ENCODE measurements around the gene SPOCK2.
"Not testable (repeated sequence)": the region's sequence is repeated elsewhere in the genome, so short reads cannot be mapped to it uniquely, and the experiment has no call there.

SPOCK2 gene

GRCh38 chr10:72053690-72054089 lies 34.7 kb downstream of the SPOCK2 start:
- DNase-seq = no peak

GRCh38 chr10:72050873-72051272 lies 37.5 kb downstream of the SPOCK2 start:
- DNase-seq = no peak

- DNase-seq = no peak
Observed at GRCh38 chr10:72049969-72050781, 38.2 kb downstream of the SPOCK2 start.

- DNase-seq = no peak
Observed at GRCh38 chr10:72049472-72049871, 38.9 kb downstream of the SPOCK2 start.

GRCh38 chr10:72048450-72049124 lies 39.8 kb downstream of the SPOCK2 start:
- DNase-seq = peak; percentile 90

- no peak for DNase-seq
Observed at GRCh38 chr10:72045586-72045985, 42.8 kb downstream of the SPOCK2 start.

GRCh38 chr10:72044417-72045041 lies 43.8 kb downstream of the SPOCK2 start:
- DNase-seq = no peak

- DNase-seq = no peak
Observed at GRCh38 chr10:72043016-72043834, 45.1 kb downstream of the SPOCK2 start.

- DNase-seq = no peak
Observed at GRCh38 chr10:72041491-72041890, 46.9 kb downstream of the SPOCK2 start.

- no peak for DNase-seq
Observed at GRCh38 chr10:72039377-72039776, 49.0 kb downstream of the SPOCK2 start.

GRCh38 chr10:72038458-72039001 lies 49.8 kb downstream of the SPOCK2 start:
- DNase-seq = peak; percentile 44

GRCh38 chr10:72037811-72038210 lies 50.5 kb downstream of the SPOCK2 start:
- no peak for DNase-seq

- DNase-seq = no peak
Observed at GRCh38 chr10:72037266-72037665, 51.1 kb downstream of the SPOCK2 start.

- no peak for DNase-seq
Observed at GRCh38 chr10:72035252-72035887, 53.0 kb downstream of the SPOCK2 start.

- no peak for DNase-seq
Observed at GRCh38 chr10:72034761-72035160, 53.6 kb downstream of the SPOCK2 start.

- no peak for DNase-seq
Observed at GRCh38 chr10:72034040-72034499, 54.3 kb downstream of the SPOCK2 start.

- not testable (repeated sequence) for DNase-seq
Observed at GRCh38 chr10:72032409-72033162, 55.8 kb downstream of the SPOCK2 start.

GRCh38 chr10:72031706-72032105 lies 56.6 kb downstream of the SPOCK2 start:
- DNase-seq = no peak

- DNase-seq = no peak
Observed at GRCh38 chr10:72030762-72031543, 57.4 kb downstream of the SPOCK2 start.

- no peak for DNase-seq
Observed at GRCh38 chr10:72029414-72029813, 58.9 kb downstream of the SPOCK2 start.

Measured in fibroblast of skin of abdomen (primary cell).